ENCODE data around the gene AIRE.
"Not testable (repeated sequence)": the region's sequence is repeated elsewhere in the genome, so short reads cannot be mapped to it uniquely, and the experiment has no call there.

Gene AIRE

GRCh38 chr21:44292812-44293195 lies 7.1 kb downstream of the AIRE start:
- DNase-seq: no peak

- no peak for DNase-seq
These were observed 8.0 kb downstream of the AIRE start for GRCh38 chr21:44293551-44294231.

GRCh38 chr21:44294391-44295162 lies 8.9 kb downstream of the AIRE start:
- DNase-seq: no peak

GRCh38 chr21:44295163-44295573 lies 9.5 kb downstream of the AIRE start:
- DNase-seq: no peak

GRCh38 chr21:44295646-44296045 lies 10.0 kb downstream of the AIRE start:
- no peak for DNase-seq

GRCh38 chr21:44296103-44296519 lies 10.4 kb downstream of the AIRE start:
- DNase-seq: no peak

GRCh38 chr21:44296916-44297315 lies 11.2 kb downstream of the AIRE start:
- DNase-seq: no peak

- peak; percentile 23 for DNase-seq
These were observed 12.0 kb downstream of the AIRE start for GRCh38 chr21:44297525-44298290.

GRCh38 chr21:44298301-44298700 lies 12.6 kb downstream of the AIRE start:
- no peak for DNase-seq

GRCh38 chr21:44299085-44299457 lies 13.4 kb downstream of the AIRE start:
- no peak for DNase-seq

- DNase-seq: no peak
These were observed 14.0 kb downstream of the AIRE start, which contains the start of gene PFKL for GRCh38 chr21:44299458-44300261. Gene PFKL (plus strand): TSS chr21:44300053. CDS start chr21:44300106, 53 bp downstream.

- DNase-seq: no peak
These were observed 14.7 kb downstream of the AIRE start for GRCh38 chr21:44300262-44300959.

- no peak for DNase-seq
These were observed 15.5 kb downstream of the AIRE start for GRCh38 chr21:44301141-44301540.

GRCh38 chr21:44301961-44302406 lies 16.3 kb downstream of the AIRE start:
- no peak for DNase-seq

GRCh38 chr21:44302573-44303401 lies 17.1 kb downstream of the AIRE start:
- DNase-seq: not testable (repeated sequence)

GRCh38 chr21:44303490-44303981 lies 17.9 kb downstream of the AIRE start:
- DNase-seq: no peak

GRCh38 chr21:44304011-44304616 lies 18.4 kb downstream of the AIRE start:
- no peak for DNase-seq

GRCh38 chr21:44304877-44305293 lies 19.2 kb downstream of the AIRE start:
- no peak for DNase-seq

GRCh38 chr21:44305691-44306090 lies 20.0 kb downstream of the AIRE start:
- DNase-seq: no peak

- DNase-seq: no peak
These were observed 21.4 kb downstream of the AIRE start for GRCh38 chr21:44306936-44307704.
